SK-N-SH treated with all-trans-retinoic acid at 6 μM for 48 hours (cell line): ENCODE results near the gene CEPT1.
"Not testable (repeated sequence)": the region's sequence is repeated elsewhere in the genome, so short reads cannot be mapped to it uniquely, and the experiment has no call there.

Experiments used
- ATAC-seq: fragments of 200-7000 bp; cut with Tn5 transposase; 3 replicates; pipeline ENCODE4 v1.9.1; 2020; ENCODE audit warnings: mild to moderate bottlenecking, moderate library complexity
- CSDC2 ChIP-seq: fragments of 250-450 bp; sonication (Bioruptor Pico); IDR thresholded peaks from 2 replicates; pipeline ENCODE4 v1.5.0; 2020; ENCODE audit warnings: mild to moderate bottlenecking, moderate library complexity
- GLIS3 ChIP-seq: fragments of 250-450 bp; sonication (Bioruptor Pico); IDR thresholded peaks from 2 replicates; pipeline ENCODE4 v1.5.0; 2020; ENCODE audit warnings: mild to moderate bottlenecking, moderate library complexity
- ISL1 ChIP-seq: fragments of 250-450 bp; sonication (Bioruptor Pico); IDR thresholded peaks from 2 replicates; pipeline ENCODE4 v2.1.2; 2022; ENCODE audit warnings: mild to moderate bottlenecking, moderate library complexity
- OSR1 ChIP-seq: fragments of 250-450 bp; sonication (Bioruptor Pico); IDR thresholded peaks from 2 replicates; pipeline ENCODE4 v1.8.0; 2022; ENCODE audit warnings: moderate library complexity, mild to moderate bottlenecking, inconsistent platforms
- PPARA ChIP-seq: fragments of 250-450 bp; sonication (Bioruptor Pico); IDR thresholded peaks from 2 replicates; pipeline ENCODE4 v1.5.0; 2020; ENCODE audit warnings: mild to moderate bottlenecking, borderline replicate concordance
- RARB ChIP-seq: fragments of 250-450 bp; sonication (Bioruptor Pico); IDR thresholded peaks from 2 replicates; pipeline ENCODE4 v1.8.0; 2021; ENCODE audit warnings: mild to moderate bottlenecking, moderate library complexity
- SNAI2 ChIP-seq: fragments of 250-450 bp; sonication (Bioruptor Pico); IDR thresholded peaks from 2 replicates; pipeline ENCODE4 v1.5.0; 2020; ENCODE audit warnings: mild to moderate bottlenecking, moderate library complexity
- TOX ChIP-seq: fragments of 250-450 bp; sonication (Bioruptor Pico); IDR thresholded peaks from 2 replicates; pipeline ENCODE4 v1.8.0; 2021; ENCODE audit warnings: mild to moderate bottlenecking, moderate library complexity, borderline replicate concordance
- TSHZ2 ChIP-seq: fragments of 250-450 bp; sonication (Bioruptor Pico); IDR thresholded peaks from 2 replicates; pipeline ENCODE4 v1.5.0; 2020; ENCODE audit warnings: mild to moderate bottlenecking, moderate library complexity
- ZC3H10 ChIP-seq: fragments of 250-450 bp; sonication (Bioruptor Pico); IDR thresholded peaks from 2 replicates; pipeline ENCODE4 v1.5.1; 2021; ENCODE audit warnings: mild to moderate bottlenecking, moderate library complexity
- ZFP30 ChIP-seq: fragments of 450-650 bp; formaldehyde crosslinking; IDR thresholded peaks from 2 replicates; pipeline ENCODE4 v1.5.0; 2022; ENCODE audit warnings: mild to moderate bottlenecking, moderate library complexity
- ZNF565 ChIP-seq: fragments of 450-650 bp; formaldehyde crosslinking; conservative IDR thresholded peaks from 2 replicates; pipeline ENCODE4 v1.5.0; 2020; ENCODE audit warnings: low read depth, mild to moderate bottlenecking, moderate library complexity
- ZNF70 ChIP-seq: fragments of 450-650 bp; formaldehyde crosslinking; IDR thresholded peaks from 2 replicates; pipeline ENCODE4 v1.5.0; 2020; ENCODE audit warnings: mild to moderate bottlenecking, moderate library complexity
- ZNF8 ChIP-seq: fragments of 450-650 bp; formaldehyde crosslinking; IDR thresholded peaks from 2 replicates; pipeline ENCODE4 v1.5.0; 2020; ENCODE audit warnings: mild to moderate bottlenecking, moderate library complexity
- TF ChIP-seq, protein P1 (sequence below): fragments of 250-450 bp; sonication (Bioruptor Pico); IDR thresholded peaks from 2 replicates; pipeline ENCODE4 v1.8.0; 2021; ENCODE audit warnings: low read depth, mild to moderate bottlenecking, moderate library complexity, borderline replicate concordance
- TF ChIP-seq, protein P2 (sequence below): fragments of 250-450 bp; sonication (Bioruptor Pico); IDR thresholded peaks from 2 replicates; pipeline ENCODE4 v1.8.0; 2020; ENCODE audit warnings: mild to moderate bottlenecking, moderate library complexity, borderline replicate concordance
- TF ChIP-seq, protein P3 (sequence below): fragments of 250-450 bp; sonication (Bioruptor Pico); IDR thresholded peaks from 2 replicates; pipeline ENCODE4 v1.5.1; 2021; ENCODE audit warnings: mild to moderate bottlenecking, moderate library complexity
- TF ChIP-seq, protein P4 (sequence below): fragments of 250-450 bp; sonication (Bioruptor Pico); IDR thresholded peaks from 2 replicates; pipeline ENCODE4 v1.5.1; 2020; ENCODE audit warnings: low read depth, mild to moderate bottlenecking, moderate library complexity

The CEPT1 gene

DNA sequence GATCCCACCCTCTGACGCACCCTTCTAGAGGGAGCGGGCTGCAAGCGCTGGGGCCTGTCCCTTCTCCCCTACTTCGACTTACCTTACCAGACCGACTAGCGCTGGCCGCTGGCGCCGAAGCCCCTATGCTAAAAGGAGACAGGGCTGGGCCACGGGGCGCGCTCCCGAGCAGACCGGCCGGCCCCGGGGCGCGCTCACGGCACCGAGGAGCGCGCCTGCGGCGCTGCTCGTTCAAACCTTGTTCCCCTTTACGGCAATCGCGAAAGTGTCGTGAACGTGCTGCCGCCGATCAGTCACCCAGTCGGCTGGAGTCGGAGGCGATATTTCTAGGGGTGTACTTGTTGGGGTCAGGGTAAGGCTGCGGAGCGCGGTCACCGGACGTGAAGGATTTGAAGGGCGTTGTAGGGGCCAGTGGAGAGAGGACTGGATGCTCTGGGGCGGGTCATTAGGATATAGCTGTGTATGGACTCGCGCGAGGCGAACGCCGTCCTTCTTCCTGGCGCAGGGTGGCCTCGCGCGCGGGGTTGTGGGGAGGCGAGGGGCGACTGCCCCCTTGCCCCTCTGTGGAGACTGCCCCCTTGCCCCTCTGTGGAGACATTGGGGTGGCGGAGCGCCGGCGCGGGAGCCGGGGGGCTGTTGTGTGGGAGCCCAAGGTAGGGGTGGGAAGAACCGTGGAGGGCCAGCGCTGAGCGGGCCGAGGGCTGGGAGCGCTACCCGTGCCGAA lies at the start of gene CEPT1, which contains the start of gene DRAM2:
CEPT1 (plus strand) TSS at position 268 of the 724 bp plus-strand sequence. CDS start 7,492 bp downstream, outside the sequence.
DRAM2 (minus strand) TSS at position 138 of the 724 bp plus-strand sequence. CDS start 8,539 bp downstream, outside the sequence.
- TF ChIP-seq TSHZ2 (CRISPR knock-in tag) (0 out of 2 replicates have a peak, but pooled peaks have one; percentile 41), SNAI2 (CRISPR knock-in tag) (peak; percentile 48; the same call in 1 of the 2 replicates), GLIS3 (CRISPR knock-in tag) (peak; percentile 35; the same call in 1 of the 2 replicates), ISL1 (CRISPR knock-in tag) (no peak), ZC3H10 (CRISPR knock-in tag) (no peak)
- peak; percentile 83 for ATAC-seq

GRCh38 chr1:111095421-111095820 lies 44.6 kb upstream of the CEPT1 start:
- not testable (repeated sequence) for ATAC-seq

GRCh38 chr1:111097356-111098099 lies 42.5 kb upstream of the CEPT1 start:
- TF ChIP-seq, protein P1, sequence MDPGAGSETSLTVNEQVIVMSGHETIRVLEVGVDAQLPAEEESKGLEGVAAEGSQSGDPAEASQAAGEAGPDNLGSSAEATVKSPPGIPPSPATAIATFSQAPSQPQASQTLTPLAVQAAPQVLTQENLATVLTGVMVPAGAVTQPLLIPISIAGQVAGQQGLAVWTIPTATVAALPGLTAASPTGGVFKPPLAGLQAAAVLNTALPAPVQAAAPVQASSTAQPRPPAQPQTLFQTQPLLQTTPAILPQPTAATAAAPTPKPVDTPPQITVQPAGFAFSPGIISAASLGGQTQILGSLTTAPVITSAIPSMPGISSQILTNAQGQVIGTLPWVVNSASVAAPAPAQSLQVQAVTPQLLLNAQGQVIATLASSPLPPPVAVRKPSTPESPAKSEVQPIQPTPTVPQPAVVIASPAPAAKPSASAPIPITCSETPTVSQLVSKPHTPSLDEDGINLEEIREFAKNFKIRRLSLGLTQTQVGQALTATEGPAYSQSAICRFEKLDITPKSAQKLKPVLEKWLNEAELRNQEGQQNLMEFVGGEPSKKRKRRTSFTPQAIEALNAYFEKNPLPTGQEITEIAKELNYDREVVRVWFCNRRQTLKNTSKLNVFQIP (CRISPR knock-in tag): no peak
- TF ChIP-seq CSDC2 (CRISPR knock-in tag) (no peak), ZNF565 (CRISPR knock-in tag) (no peak), GLIS3 (CRISPR knock-in tag) (no peak), SNAI2 (CRISPR knock-in tag) (no peak), PPARA (CRISPR knock-in tag) (no peak), RARB (no peak), ZNF8 (CRISPR knock-in tag) (no peak), ZC3H10 (CRISPR knock-in tag) (no peak), ISL1 (CRISPR knock-in tag) (no peak), TSHZ2 (CRISPR knock-in tag) (no peak), ZNF70 (CRISPR knock-in tag) (no peak), OSR1 (CRISPR knock-in tag) (no peak), ZFP30 (CRISPR knock-in tag) (no peak), TOX (CRISPR knock-in tag) (no peak)
- TF ChIP-seq, protein P2, sequence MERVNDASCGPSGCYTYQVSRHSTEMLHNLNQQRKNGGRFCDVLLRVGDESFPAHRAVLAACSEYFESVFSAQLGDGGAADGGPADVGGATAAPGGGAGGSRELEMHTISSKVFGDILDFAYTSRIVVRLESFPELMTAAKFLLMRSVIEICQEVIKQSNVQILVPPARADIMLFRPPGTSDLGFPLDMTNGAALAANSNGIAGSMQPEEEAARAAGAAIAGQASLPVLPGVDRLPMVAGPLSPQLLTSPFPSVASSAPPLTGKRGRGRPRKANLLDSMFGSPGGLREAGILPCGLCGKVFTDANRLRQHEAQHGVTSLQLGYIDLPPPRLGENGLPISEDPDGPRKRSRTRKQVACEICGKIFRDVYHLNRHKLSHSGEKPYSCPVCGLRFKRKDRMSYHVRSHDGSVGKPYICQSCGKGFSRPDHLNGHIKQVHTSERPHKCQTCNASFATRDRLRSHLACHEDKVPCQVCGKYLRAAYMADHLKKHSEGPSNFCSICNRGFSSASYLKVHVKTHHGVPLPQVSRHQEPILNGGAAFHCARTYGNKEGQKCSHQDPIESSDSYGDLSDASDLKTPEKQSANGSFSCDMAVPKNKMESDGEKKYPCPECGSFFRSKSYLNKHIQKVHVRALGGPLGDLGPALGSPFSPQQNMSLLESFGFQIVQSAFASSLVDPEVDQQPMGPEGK (CRISPR knock-in tag): no peak
- TF ChIP-seq, protein P3, sequence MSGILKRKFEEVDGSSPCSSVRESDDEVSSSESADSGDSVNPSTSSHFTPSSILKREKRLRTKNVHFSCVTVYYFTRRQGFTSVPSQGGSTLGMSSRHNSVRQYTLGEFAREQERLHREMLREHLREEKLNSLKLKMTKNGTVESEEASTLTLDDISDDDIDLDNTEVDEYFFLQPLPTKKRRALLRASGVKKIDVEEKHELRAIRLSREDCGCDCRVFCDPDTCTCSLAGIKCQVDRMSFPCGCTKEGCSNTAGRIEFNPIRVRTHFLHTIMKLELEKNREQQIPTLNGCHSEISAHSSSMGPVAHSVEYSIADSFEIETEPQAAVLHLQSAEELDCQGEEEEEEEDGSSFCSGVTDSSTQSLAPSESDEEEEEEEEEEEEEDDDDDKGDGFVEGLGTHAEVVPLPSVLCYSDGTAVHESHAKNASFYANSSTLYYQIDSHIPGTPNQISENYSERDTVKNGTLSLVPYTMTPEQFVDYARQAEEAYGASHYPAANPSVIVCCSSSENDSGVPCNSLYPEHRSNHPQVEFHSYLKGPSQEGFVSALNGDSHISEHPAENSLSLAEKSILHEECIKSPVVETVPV (CRISPR knock-in tag): no peak
- TF ChIP-seq, protein P4, sequence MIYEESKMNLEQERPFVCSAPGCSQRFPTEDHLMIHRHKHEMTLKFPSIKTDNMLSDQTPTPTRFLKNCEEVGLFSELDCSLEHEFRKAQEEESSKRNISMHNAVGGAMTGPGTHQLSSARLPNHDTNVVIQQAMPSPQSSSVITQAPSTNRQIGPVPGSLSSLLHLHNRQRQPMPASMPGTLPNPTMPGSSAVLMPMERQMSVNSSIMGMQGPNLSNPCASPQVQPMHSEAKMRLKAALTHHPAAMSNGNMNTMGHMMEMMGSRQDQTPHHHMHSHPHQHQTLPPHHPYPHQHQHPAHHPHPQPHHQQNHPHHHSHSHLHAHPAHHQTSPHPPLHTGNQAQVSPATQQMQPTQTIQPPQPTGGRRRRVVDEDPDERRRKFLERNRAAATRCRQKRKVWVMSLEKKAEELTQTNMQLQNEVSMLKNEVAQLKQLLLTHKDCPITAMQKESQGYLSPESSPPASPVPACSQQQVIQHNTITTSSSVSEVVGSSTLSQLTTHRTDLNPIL: no peak
- TF ChIP-seq, all 23 proteins: peak for 0
- ATAC-seq: no peak
